HG03432 (cell line): ENCODE results near the gene ZC2HC1C.
"Not testable (repeated sequence)": the region's sequence is repeated elsewhere in the genome, so short reads cannot be mapped to it uniquely, and the experiment has no call there.

Experiments used
- ATAC-seq: cut with Tn5 transposase; IDR thresholded peaks from one replicate; pipeline ENCODE4 v1.9.1; 2021; ENCODE audit warnings: mild to moderate bottlenecking, moderate library complexity; ENCODE audit not compliant: unreplicated experiment

ZC2HC1C gene

GRCh38 chr14:75090353-75090752 lies 20.9 kb downstream of the ZC2HC1C start:
- no peak for ATAC-seq

DNA sequence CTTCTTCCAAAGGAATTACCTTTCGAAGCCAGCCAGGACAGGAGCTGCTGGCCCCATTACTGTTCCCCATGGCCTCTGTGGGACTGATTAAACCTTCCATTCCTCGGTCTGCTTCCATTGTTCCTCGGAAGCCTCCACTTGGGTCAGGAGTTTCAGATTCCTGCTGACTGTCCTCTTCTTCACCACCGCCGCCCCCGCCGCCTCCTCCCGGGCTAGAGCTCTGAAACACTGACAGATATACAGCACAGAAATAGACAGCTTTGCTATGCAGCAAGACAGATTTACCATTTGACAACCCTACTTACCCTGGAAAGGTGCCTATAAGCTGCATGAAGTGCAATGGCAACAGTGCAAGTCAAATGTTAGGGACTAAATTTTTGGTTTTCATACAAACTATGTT lies 21.8 kb downstream of the ZC2HC1C start:
- ATAC-seq: no peak

DNA sequence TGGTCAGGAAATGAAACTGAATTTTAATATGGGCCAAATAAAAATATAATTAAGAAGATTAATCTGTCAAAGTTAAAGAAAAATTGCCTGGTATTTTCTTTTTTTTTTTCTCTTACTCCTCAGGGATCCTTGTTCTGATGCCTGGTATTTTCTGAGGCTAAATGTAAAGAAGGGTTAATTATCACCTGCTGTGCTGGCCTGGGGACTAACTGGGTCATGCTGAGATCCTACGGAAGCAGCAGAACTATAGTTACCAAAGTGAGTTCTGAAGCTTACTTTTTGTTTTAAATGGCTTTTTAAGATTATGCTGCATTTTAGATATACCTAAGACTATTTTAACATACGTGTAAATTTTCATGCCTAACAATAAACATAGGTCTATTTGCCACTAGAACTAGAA lies 23.3 kb downstream of the ZC2HC1C start:
- no peak for ATAC-seq

- no peak for ATAC-seq
Measured at GRCh38 chr14:75094896-75095295, 25.5 kb downstream of the ZC2HC1C start.

DNA sequence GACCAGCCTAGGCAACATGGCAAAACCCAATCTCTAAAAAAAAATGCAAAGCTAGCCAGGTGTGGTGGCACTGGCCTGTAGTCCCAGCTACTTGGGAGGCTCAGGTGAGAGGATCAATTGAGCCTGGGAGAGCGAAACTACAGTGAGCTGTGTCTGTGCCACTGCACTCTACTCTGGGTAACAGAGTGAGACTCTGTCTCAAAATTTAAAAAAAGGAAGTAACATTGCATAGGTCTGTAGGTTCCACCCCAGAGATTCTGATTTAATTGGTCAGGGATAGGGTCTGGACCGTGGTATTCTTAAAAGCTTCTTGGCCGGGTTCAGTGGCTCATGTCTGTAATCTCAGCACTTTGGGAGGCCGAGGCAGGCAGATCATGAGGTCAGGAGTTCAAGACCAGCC lies 26.2 kb downstream of the ZC2HC1C start:
- ATAC-seq: no peak

GRCh38 chr14:75096959-75097358 lies 27.5 kb downstream of the ZC2HC1C start:
- ATAC-seq: no peak

GRCh38 chr14:75098212-75098611 lies 28.8 kb downstream of the ZC2HC1C start:
- no peak for ATAC-seq

- no peak for ATAC-seq
Measured at GRCh38 chr14:75098682-75099081, 29.2 kb downstream of the ZC2HC1C start.

DNA sequence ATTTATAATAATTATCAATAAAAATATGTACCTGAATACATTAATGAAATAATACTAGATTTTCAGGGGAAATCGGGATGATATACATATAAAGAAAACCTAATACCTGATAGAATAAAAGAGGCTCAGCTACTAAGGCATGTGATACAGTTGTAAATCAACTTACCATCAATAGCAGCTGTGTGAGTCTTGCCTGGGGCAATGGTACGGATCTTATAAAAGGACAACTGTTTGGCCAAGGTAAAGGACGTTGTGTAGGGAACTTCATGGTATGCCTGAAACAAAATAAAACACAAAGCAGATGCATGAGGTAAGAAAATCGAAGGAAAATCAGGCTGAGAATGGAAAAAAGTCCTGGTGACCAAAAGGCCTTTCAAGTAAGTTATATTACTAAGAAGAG lies 32.0 kb downstream of the ZC2HC1C start:
- no peak for ATAC-seq

GRCh38 chr14:75107186-75107585 lies 37.7 kb downstream of the ZC2HC1C start:
- ATAC-seq: no peak

DNA sequence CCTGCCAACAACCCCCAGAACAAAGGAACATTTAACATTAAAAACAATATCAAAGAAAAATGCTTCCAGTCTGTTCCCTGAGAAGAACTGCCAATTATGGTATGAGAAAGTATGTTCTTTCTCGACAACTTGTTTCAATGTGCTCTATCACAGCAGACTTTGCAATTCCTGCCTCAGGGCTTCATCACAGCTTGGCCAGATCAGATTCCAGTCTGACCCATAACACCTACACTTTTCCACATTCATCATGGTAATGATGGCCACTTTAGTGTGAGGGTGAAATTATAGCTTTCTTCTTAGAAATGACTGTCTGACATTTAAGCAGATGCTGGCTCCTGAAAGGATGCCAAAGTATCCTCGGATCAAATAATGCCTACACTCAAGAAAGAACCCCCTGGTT lies 40.4 kb downstream of the ZC2HC1C start:
- no peak for ATAC-seq

- ATAC-seq: no peak
Measured at GRCh38 chr14:75113932-75114539, 44.6 kb downstream of the ZC2HC1C start.

- ATAC-seq: no peak
Measured at GRCh38 chr14:75119056-75119455, 49.6 kb downstream of the ZC2HC1C start.

DNA sequence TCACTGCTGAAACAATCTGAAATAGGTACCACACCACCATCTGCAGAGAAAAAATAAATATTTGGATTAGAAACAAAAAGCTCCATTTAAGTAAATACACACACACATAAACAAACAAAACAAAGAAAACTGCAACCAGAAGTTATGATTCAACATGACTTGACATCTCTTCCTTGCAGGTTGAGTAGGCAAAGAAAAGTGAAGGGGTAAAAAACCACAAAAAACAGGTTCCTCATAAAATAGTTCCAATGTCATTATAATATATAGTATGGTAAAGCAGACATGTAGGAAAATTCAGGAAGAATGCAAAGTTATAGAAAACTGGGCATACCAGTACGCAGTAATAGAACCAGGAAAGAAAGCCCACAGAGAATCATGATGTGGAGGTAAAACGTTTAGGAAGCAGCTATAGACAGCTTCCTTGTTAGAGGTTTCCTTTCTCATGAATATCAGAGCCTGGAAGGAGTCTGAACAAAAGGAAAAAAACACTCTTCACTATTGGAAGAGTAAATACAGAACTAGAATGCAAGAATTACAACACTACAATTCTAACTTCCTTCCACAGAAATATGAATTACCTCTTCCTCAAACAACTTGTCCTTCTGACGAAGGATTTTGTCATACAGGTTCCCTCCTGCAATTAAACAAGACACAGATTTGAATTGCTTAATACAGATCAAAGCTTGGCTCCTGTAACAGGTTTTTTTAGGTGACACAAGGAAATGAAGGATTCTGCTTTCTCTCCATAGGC lies 51.3 kb downstream of the ZC2HC1C start:
- no peak for ATAC-seq

GRCh38 chr14:75121552-75121951 lies 52.1 kb downstream of the ZC2HC1C start:
- ATAC-seq: no peak

- ATAC-seq: no peak
Measured at GRCh38 chr14:75123991-75124390, 54.5 kb downstream of the ZC2HC1C start.

- ATAC-seq: no peak
Measured at GRCh38 chr14:75125617-75126016, 56.2 kb downstream of the ZC2HC1C start.

GRCh38 chr14:75126121-75126544 lies 56.7 kb downstream of the ZC2HC1C start:
- ATAC-seq: no peak

- ATAC-seq: peak; percentile 89
Measured at GRCh38 chr14:75126679-75127473, 57.4 kb downstream of the ZC2HC1C start, which contains the start of gene NEK9. Gene NEK9 (minus strand): TSS chr14:75127048. CDS start chr14:75126921, 127 bp downstream.

DNA sequence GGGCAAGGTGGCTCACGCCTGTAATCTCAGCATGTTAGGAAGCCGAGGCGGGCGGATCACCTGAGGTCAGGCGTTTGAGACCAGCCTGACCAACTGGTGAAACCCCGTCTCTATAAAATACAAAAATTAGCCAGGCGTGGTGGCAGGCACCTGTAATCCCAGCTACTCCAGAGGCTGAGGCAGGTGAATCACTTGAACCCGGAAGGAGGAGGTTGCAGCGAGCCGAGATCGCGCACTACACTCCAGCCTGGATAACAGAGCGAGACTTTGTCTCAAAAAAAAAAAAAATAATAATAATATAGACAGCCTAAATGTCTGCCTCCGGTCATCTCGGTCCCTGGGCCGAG lies 58.0 kb downstream of the ZC2HC1C start:
- ATAC-seq: not testable (repeated sequence)

DNA sequence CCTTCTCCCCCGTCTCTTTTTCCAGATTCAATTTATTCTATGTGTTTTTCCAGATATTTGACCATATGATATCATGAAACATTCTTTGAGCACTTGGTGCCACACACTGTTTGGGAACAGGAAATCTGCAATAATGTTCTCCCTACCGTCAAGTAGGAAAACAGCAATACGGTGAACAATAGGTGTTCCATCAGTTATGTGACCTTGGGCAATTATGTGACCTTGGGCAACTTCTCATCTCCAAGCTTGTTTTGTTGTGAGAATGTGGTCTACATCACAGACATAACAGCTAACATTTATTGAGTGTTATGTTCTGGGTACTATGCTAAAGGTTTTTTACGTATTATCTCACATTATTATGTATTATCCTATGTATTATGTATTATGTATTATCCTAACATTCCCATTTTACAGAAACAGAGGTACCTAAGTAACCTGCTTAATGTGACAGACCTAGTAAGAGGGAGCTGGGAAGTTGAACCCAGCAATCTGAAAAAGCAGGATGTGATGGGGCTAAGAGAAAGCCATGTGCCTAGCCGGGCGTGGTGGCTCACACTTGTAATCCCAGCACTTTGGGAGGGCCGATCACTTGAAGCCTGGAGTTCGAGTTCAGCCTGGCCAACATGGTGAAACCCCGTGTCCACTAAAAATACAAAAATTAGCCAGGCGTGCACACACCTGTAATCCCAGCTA lies 58.6 kb downstream of the ZC2HC1C start:
- no peak for ATAC-seq
